ENCODE results near the gene LGALS3. TPM values are rescaled to one million over a fixed set of nuclear protein-coding genes. Genes with fewer than 3 reads are reported as not detected.

The LGALS3 gene
- total and polyA plus RNA-seq, 3 experiments from 2014 or later: 54.5 to 78.0 (median 55.1) TPM

- Mint-ChIP-seq H3K36me3 (peaks cover 0 to 4% (median 0%) of the 10 kb centered on the region in 3 donors), H3K9me3 (no peaks in the 10 kb centered on the region)
These were observed 34.5 kb upstream of the LGALS3 start for GRCh38 chr14:55094292-55095157.

DNA sequence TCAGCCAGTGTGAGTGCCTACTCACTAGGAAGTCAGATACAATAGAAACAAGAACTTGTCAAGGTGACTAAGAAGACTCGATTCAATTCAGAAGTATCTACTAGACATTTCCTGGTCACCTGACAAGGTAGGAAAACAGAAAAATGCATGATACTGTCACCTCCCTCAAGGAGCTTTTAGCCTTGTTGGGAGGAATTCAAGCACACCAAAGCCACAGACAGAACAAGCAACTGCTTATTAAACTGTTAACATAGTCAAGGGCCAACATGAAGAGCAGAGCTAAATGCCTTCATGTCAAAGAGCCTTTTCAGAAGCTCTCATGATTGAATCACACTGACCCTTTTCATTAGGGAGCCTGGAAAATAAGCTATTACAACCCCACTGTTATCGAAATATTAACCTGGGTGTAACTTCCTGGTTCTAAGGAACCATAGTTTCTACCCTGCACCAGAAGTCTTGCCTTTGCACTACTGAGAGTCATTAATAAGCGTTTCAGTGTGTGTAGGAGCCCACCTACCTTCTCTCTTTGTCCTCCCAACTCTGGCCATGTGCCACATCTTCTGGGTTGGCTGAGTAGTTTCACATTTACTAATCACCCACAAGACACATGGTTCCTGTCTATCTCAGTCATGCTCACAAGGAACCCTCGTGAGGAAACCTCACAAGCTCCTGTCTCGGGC, 31.0 kb upstream of the LGALS3 start:
- peak overlapping the region; percentile 22 to 78 (median 69) for H3K4me3 Mint-ChIP-seq
- H3K27me3 Mint-ChIP-seq: no peaks in the 10 kb centered on the region
- POLR2A ChIA-PET: interaction anchor here (0.7 to 1.7 kb wide), 3 partner anchors 10 to 34 kb away, joined by 3 to 11 read pairs (median 7); no protein-coding TSS in a partner anchor
- Histone ChIP-seq H3K4me1 (ENCODE audit: insufficient read depth, low read length) (peaks cover 27% of the 10 kb centered on the region), H3K36me3 (ENCODE audit: insufficient read depth, low read length) (no peaks in the 10 kb centered on the region), H3K27me3 (ENCODE audit: insufficient read depth, low read length, poor library complexity, severe bottlenecking) (no peaks in the 10 kb centered on the region), H3K9me3 (ENCODE audit: low read length) (no peaks in the 10 kb centered on the region), H3K27ac (ENCODE audit: low read depth, low read length) (no peak overlapping the region), H3K4me3 (ENCODE audit: low read length) (no peak overlapping the region)
- CTCF ChIA-PET: interaction anchor here (1.5 to 2.5 kb wide), 4 partner anchors 10 to 63 kb away, joined by 3 to 11 read pairs (median 6); partner anchors contain the start of gene MAPK1IP1L
- DNase-seq: peak in 4 of 5 donors; percentile 6 to 74 (median 26)
- H3K9me3 Mint-ChIP-seq: peaks cover 0 to 2% (median 0%) of the 10 kb centered on the region in 5 donors
- peaks cover 0 to 4% (median 0%) of the 10 kb centered on the region in 3 donors for H3K36me3 Mint-ChIP-seq
- H3K4me1 Mint-ChIP-seq: peaks cover 41 to 55% (median 43%) of the 10 kb centered on the region in 3 donors
- peak overlapping the region; percentile 74 to 93 (median 84) for H3K27ac Mint-ChIP-seq

More at GRCh38 chr14:55094292-55095157, 34.5 kb upstream of the LGALS3 start:
- peaks cover 21 to 37% (median 24%) of the 10 kb centered on the region in 3 donors for H3K4me1 Mint-ChIP-seq
- no peak overlapping the region for H3K4me3 Mint-ChIP-seq
- Histone ChIP-seq H3K9me3 (ENCODE audit: low read length) (no peaks in the 10 kb centered on the region), H3K27me3 (ENCODE audit: insufficient read depth, low read length, poor library complexity, severe bottlenecking) (no peaks in the 10 kb centered on the region), H3K36me3 (ENCODE audit: insufficient read depth, low read length) (no peaks in the 10 kb centered on the region), H3K4me1 (ENCODE audit: insufficient read depth, low read length) (peaks cover 12% of the 10 kb centered on the region), H3K4me3 (ENCODE audit: low read length) (no peak overlapping the region), H3K27ac (ENCODE audit: low read depth, low read length) (no peak overlapping the region)
- POLR2A ChIA-PET: interaction anchor here (0.6 to 1.5 kb wide), 3 partner anchors 35 to 88 kb away, joined by 3 to 7 read pairs (median 4); partner anchors contain the start of gene LGALS3
- peak overlapping the region in 1 of 8 donors; percentile 19 for H3K27ac Mint-ChIP-seq
- no peak for DNase-seq
- no peaks in the 10 kb centered on the region for H3K27me3 Mint-ChIP-seq
- CTCF ChIA-PET: interaction anchor here (1.0 to 10.5 kb wide), 5 partner anchors 8 to 65 kb away, joined by 3 to 143 read pairs (median 5); partner anchors contain the start of gene MAPK1IP1L

DNA sequence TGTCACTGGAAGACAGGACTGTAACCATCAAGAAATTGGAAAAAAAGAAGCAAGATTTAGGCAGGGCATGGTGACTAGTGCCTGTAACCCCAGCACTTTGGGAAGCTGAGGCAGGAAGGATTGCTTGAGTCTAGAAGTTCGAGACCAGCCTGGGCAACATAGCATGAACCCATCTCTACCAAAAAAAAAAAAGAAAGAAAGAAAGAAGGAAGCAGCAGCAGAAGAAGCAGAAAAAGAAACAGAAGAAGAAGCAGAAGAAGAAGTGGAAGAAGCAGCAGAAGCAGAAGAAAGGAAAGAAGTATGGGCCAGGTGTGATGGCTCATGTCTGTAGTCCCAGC, 30.5 kb upstream of the LGALS3 start:
- H3K9me3 ChIP-seq (ENCODE audit: low read length): no peaks in the 10 kb centered on the region
- no peaks in the 10 kb centered on the region for H3K27me3 ChIP-seq (ENCODE audit: insufficient read depth, low read length, poor library complexity, severe bottlenecking)
- H3K4me1 ChIP-seq (ENCODE audit: insufficient read depth, low read length): peaks cover 32% of the 10 kb centered on the region
- DNase-seq: no peak
- peaks cover 0 to 4% (median 0%) of the 10 kb centered on the region in 3 donors for H3K36me3 Mint-ChIP-seq
- POLR2A ChIA-PET: interaction anchor here (0.7 to 1.7 kb wide), 3 partner anchors 9 to 33 kb away, joined by 3 to 11 read pairs (median 7); no protein-coding TSS in a partner anchor
- H3K4me1 Mint-ChIP-seq: peaks cover 46 to 60% (median 48%) of the 10 kb centered on the region in 3 donors
- no peaks in the 10 kb centered on the region for H3K27me3 Mint-ChIP-seq
- peak overlapping the region; percentile 22 to 78 (median 69) for H3K4me3 Mint-ChIP-seq
- CTCF ChIA-PET: interaction anchor here (1.5 to 2.5 kb wide), 4 partner anchors 10 to 63 kb away, joined by 3 to 11 read pairs (median 6); partner anchors contain the start of gene MAPK1IP1L
- H3K9me3 Mint-ChIP-seq: peaks cover 0 to 3% (median 0%) of the 10 kb centered on the region in 5 donors
- H3K27ac Mint-ChIP-seq: peak overlapping the region; percentile 39 to 93 (median 84)
- no peak overlapping the region for H3K27ac ChIP-seq (ENCODE audit: low read depth, low read length)
- no peaks in the 10 kb centered on the region for H3K36me3 ChIP-seq (ENCODE audit: insufficient read depth, low read length)
- no peak overlapping the region for H3K4me3 ChIP-seq (ENCODE audit: low read length)

DNA sequence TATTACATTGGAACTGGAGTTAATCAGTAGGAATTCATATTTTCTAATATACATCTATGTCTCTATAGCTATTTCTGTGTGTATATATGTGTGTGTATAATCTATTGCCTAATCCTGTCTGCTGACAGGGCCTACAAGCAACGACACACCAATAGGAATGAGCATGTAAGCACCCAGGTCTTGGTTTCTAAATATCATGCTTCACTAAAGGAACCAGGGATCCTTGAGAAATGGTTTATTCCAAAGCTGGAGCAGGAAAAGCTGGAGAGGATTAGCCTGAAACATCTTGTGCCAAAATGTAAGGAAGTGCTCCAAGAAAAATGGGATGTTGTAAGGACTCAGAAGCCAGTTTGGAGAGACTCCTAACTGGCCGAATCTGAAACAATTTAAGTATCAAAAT, 29.3 kb upstream of the LGALS3 start:
- H3K27me3 Mint-ChIP-seq: no peaks in the 10 kb centered on the region
- DNase-seq: no peak
- H3K27ac Mint-ChIP-seq: peak overlapping the region in 4 of 8 donors; percentile 48 to 84 (median 62)
- H3K27ac ChIP-seq (ENCODE audit: low read depth, low read length): no peak overlapping the region
- peaks cover 0 to 9% (median 3%) of the 10 kb centered on the region in 3 donors for H3K36me3 Mint-ChIP-seq
- H3K27me3 ChIP-seq (ENCODE audit: insufficient read depth, low read length, poor library complexity, severe bottlenecking): no peaks in the 10 kb centered on the region
- peaks cover 7% of the 10 kb centered on the region for H3K9me3 ChIP-seq (ENCODE audit: low read length)
- H3K4me1 ChIP-seq (ENCODE audit: insufficient read depth, low read length): peaks cover 44% of the 10 kb centered on the region
- H3K4me3 Mint-ChIP-seq: peak overlapping the region in 1 of 7 donors; percentile 23
- ChIA-PET POLR2A (interaction anchor here (0.6 to 0.9 kb wide), 2 partner anchors 9 to 29 kb away, joined by 3 to 6 read pairs; partner anchors contain the start of gene LGALS3), CTCF (no interaction called here)
- H3K36me3 ChIP-seq (ENCODE audit: insufficient read depth, low read length): no peaks in the 10 kb centered on the region
- H3K4me1 Mint-ChIP-seq: peaks cover 58 to 71% (median 59%) of the 10 kb centered on the region in 3 donors
- H3K9me3 Mint-ChIP-seq: peaks cover 3 to 7% (median 7%) of the 10 kb centered on the region in 5 donors
- no peak overlapping the region for H3K4me3 ChIP-seq (ENCODE audit: low read length)

DNA sequence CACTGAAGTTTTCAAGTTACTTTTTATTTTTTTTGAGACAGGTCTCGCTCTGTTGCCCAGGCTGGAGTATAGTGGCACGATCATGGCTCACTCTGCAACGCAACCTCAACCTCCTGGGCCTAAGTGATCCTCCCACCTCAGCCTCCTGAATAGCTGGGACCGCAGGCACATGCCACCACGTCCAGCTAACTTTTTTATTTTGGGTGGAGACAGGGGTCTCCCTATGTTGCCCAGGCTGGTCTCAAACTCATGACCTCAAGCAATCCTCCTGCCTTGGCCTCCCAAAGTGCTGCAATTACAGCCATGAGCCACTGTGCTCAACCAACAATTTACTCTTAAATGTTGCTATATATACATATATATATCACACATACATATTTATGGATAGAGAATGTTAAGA, 27.4 kb upstream of the LGALS3 start:
- Mint-ChIP-seq H3K27ac (peak overlapping the region; percentile 77 to 99 (median 98)), H3K4me3 (peak overlapping the region in 1 of 7 donors; percentile 72), H3K4me1 (peaks cover 62 to 77% (median 62%) of the 10 kb centered on the region in 3 donors), H3K9me3 (peaks cover 3 to 9% (median 7%) of the 10 kb centered on the region in 5 donors), H3K36me3 (peaks cover 0 to 9% (median 3%) of the 10 kb centered on the region in 3 donors), H3K27me3 (no peaks in the 10 kb centered on the region)
- ChIA-PET POLR2A (interaction anchor here (1.1 to 3.2 kb wide), 5 partner anchors 10 to 60 kb away, joined by 3 to 38 read pairs (median 6); partner anchors contain the start of genes LGALS3 and MAPK1IP1L), CTCF (interaction anchor here (0.8 to 4.3 kb wide), 6 partner anchors 10 to 59 kb away, joined by 3 to 32 read pairs (median 14); partner anchors contain the start of gene LGALS3)
- Histone ChIP-seq H3K36me3 (ENCODE audit: insufficient read depth, low read length) (no peaks in the 10 kb centered on the region), H3K9me3 (ENCODE audit: low read length) (peaks cover 7% of the 10 kb centered on the region), H3K27ac (ENCODE audit: low read depth, low read length) (peak overlapping the region; percentile 68), H3K27me3 (ENCODE audit: insufficient read depth, low read length, poor library complexity, severe bottlenecking) (no peaks in the 10 kb centered on the region), H3K4me3 (ENCODE audit: low read length) (no peak overlapping the region), H3K4me1 (ENCODE audit: insufficient read depth, low read length) (peaks cover 44% of the 10 kb centered on the region)
- no peak for DNase-seq

GRCh38 chr14:55102141-55102621, 26.9 kb upstream of the LGALS3 start:
- Mint-ChIP-seq H3K27ac (peak overlapping the region; percentile 92 to 99 (median 98)), H3K9me3 (peaks cover 3 to 9% (median 7%) of the 10 kb centered on the region in 5 donors), H3K4me1 (peaks cover 58 to 72% (median 59%) of the 10 kb centered on the region in 3 donors), H3K36me3 (peaks cover 0 to 9% (median 3%) of the 10 kb centered on the region in 3 donors), H3K27me3 (no peaks in the 10 kb centered on the region), H3K4me3 (peak overlapping the region; percentile 41 to 89 (median 72))
- DNase-seq: peak; percentile 19 to 78 (median 36)
- no peaks in the 10 kb centered on the region for H3K36me3 ChIP-seq (ENCODE audit: insufficient read depth, low read length)
- H3K27ac ChIP-seq (ENCODE audit: low read depth, low read length): peak overlapping the region; percentile 68
- CTCF ChIA-PET: interaction anchor here (0.8 to 4.3 kb wide), 11 partner anchors 8 to 89 kb away, joined by 3 to 32 read pairs (median 4); partner anchors contain the start of genes DLGAP5, LGALS3 and MAPK1IP1L
- H3K9me3 ChIP-seq (ENCODE audit: low read length): peaks cover 7% of the 10 kb centered on the region
- no peak overlapping the region for H3K4me3 ChIP-seq (ENCODE audit: low read length)
- no peaks in the 10 kb centered on the region for H3K27me3 ChIP-seq (ENCODE audit: insufficient read depth, low read length, poor library complexity, severe bottlenecking)
- POLR2A ChIA-PET: interaction anchor here (0.9 to 3.2 kb wide), 9 partner anchors 10 to 89 kb away, joined by 3 to 38 read pairs (median 6); partner anchors contain the start of genes DLGAP5, LGALS3 and MAPK1IP1L
- H3K4me1 ChIP-seq (ENCODE audit: insufficient read depth, low read length): peaks cover 44% of the 10 kb centered on the region

Data from CD8-positive, alpha-beta memory T cell (primary cell).